OCI-LY7 (cell line): ENCODE measurements around the gene TICAM1. TPM values are rescaled to one million over a fixed set of nuclear protein-coding genes. Genes with fewer than 3 reads are reported as not detected.

ENCODE experiments used
- BruUV-seq: library from RNA; stranded (reverse); fragments of 400-500 nt; replicated peaks from 2 replicates; lab custom pipeline; 2021; lab: Mats Ljungman, UMichigan
- CTCF ChIA-PET: fragments of 300-600 bp; sonication (Branson Sonifier 250); formaldehyde crosslinking; loops from one replicate; lab custom pipeline; 2022; ENCODE audit warnings: antibody characterized with exemption; ENCODE audit not compliant: unreplicated experiment; lab: Charles Lee
- POLR2A ChIA-PET: fragments of 300-600 bp; sonication (Branson Sonifier 250); formaldehyde crosslinking; loops from one replicate; lab custom pipeline; 2022; ENCODE audit warnings: antibody characterized with exemption; lab: Charles Lee
- DNase-seq: peaks from one replicate; pipeline ENCODE4 v3.0.0-alpha.2; 2015; ENCODE audit warnings: low spot score
- H2AFZ ChIP-seq: fragments of 200-600 bp; sonication (generic), shearing (Covaris generic); 2 replicates; pipeline ENCODE4 v1.6.1; 2014; ENCODE audit warnings: mild to moderate bottlenecking, antibody characterized with exemption, low read length, moderate library complexity
- H3K27ac ChIP-seq: fragments of 200-600 bp; sonication (generic); 2 replicates; pipeline ENCODE4 v1.5.1; 2014; ENCODE audit warnings: mixed run types, low read depth, mild to moderate bottlenecking, moderate library complexity, low read length, inconsistent platforms; ENCODE audit not compliant: poor library complexity, severe bottlenecking
- H3K36me3 ChIP-seq: fragments of 200-600 bp; sonication (generic); 2 replicates; pipeline ENCODE4 v1.6.1; 2014; ENCODE audit warnings: mild to moderate bottlenecking, antibody characterized with exemption, low read length, moderate library complexity, mixed read lengths; ENCODE audit not compliant: insufficient read depth
- H3K4me1 ChIP-seq: fragments of 200-600 bp; sonication (generic); 2 replicates; pipeline ENCODE4 v1.5.1; 2014; ENCODE audit warnings: mild to moderate bottlenecking, low read length; ENCODE audit not compliant: insufficient read depth, poor library complexity, severe bottlenecking
- H3K4me2 ChIP-seq: fragments of 200-600 bp; sonication (generic); 2 replicates; pipeline ENCODE4 v1.6.1; 2014; ENCODE audit warnings: mild to moderate bottlenecking, low read length
- H3K4me3 ChIP-seq: fragments of 200-600 bp; sonication (generic); 2 replicates; pipeline ENCODE4 v1.5.1; 2014; ENCODE audit warnings: mild to moderate bottlenecking, low read depth, low read length; ENCODE audit not compliant: poor library complexity, severe bottlenecking
- H3K79me2 ChIP-seq: fragments of 200-600 bp; sonication (generic); 2 replicates; pipeline ENCODE4 v1.6.1; 2016; ENCODE audit warnings: low read depth, mild to moderate bottlenecking, low read length, moderate library complexity, mixed read lengths; ENCODE audit not compliant: insufficient read depth
- H3K9me2 ChIP-seq: fragments of 200-600 bp; sonication (generic); 2 replicates; pipeline ENCODE4 v1.6.1; 2016; ENCODE audit warnings: mild to moderate bottlenecking, low read length, mixed read lengths; ENCODE audit not compliant: insufficient read depth
- H3K9me3 ChIP-seq: fragments of 200-600 bp; sonication (generic); 2 replicates; pipeline ENCODE4 v1.6.1; 2014; ENCODE audit warnings: mild to moderate bottlenecking, mixed run types, low read length, mixed read lengths
- H4K20me1 ChIP-seq: fragments of 200-600 bp; sonication (generic); 2 replicates; pipeline ENCODE4 v1.6.1; 2014; ENCODE audit warnings: mild to moderate bottlenecking, antibody characterized with exemption, low read length, moderate library complexity, mixed read lengths; ENCODE audit not compliant: insufficient read depth
- CTCF ChIP-seq: fragments of 200-600 bp; sonication (generic); conservative IDR thresholded peaks from 2 replicates; pipeline ENCODE4 v1.5.1; 2014; ENCODE audit warnings: mild to moderate bottlenecking, antibody characterized with exemption, low read length, moderate library complexity, mixed read lengths
- EZH2phosphoT487 ChIP-seq: fragments of 200-600 bp; sonication (generic); IDR thresholded peaks from 2 replicates; pipeline ENCODE4 v1.6.1; 2018; ENCODE audit warnings: low read depth, borderline replicate concordance, mild to moderate bottlenecking, mixed run types, antibody characterized with exemption, low read length, moderate library complexity, mixed read lengths
- intact Hi-C: fragments of 100-400 bp; cut with micrococcal nuclease; formaldehyde crosslinking; loops from one replicate; pipeline ENCODE4 v1.10.0; 2022; ENCODE audit not compliant: unreplicated experiment
- total RNA-seq, 2 experiments: library from RNA; depleted of rRNA in 1 of 2; stranded (reverse); fragments of >200 nt in 1 of 2; shearing (Covaris generic) in 1 of 2; gene quantifications; 2 replicates each; pipeline ENCODE4 v1.2.3, GENCODE V29; 2014 to 2022

TICAM1 gene
- total RNA-seq, 2 experiments from 2014 or later = 6.8 to 26.7 TPM

GRCh38 chr19:4803736-4804695 is 27.5 kb downstream of the TICAM1 start:
- no peaks in the 10 kb centered on the region for H3K9me2 ChIP-seq
- no peaks in the 10 kb centered on the region for H3K79me2 ChIP-seq
- BruUV-seq = no TSS peak
- 0 out of 2 replicates have a peak overlapping the region, but pooled peaks have one; percentile 2 for H2AFZ ChIP-seq
- H3K4me1 ChIP-seq = peaks cover 15% of the 10 kb centered on the region
- H3K36me3 ChIP-seq = no peaks in the 10 kb centered on the region
- H4K20me1 ChIP-seq = no peaks in the 10 kb centered on the region
- peak; percentile 85 for DNase-seq
- H3K9me3 ChIP-seq = no peaks in the 10 kb centered on the region
- ChIA-PET POLR2A (interaction anchor here (0.6 to 1.2 kb wide), 2 partner anchors 13 to 75 kb away, joined by 4 to 6 read pairs; no protein-coding TSS in a partner anchor), CTCF (interaction anchor here (0.7 kb wide), 1 partner anchor 61 kb away, joined by 3 read pairs; no protein-coding TSS in a partner anchor)
- peak; percentile 92 for TF ChIP-seq CTCF
- no peak for TF ChIP-seq EZH2phosphoT487
- H3K27ac ChIP-seq = no peak overlapping the region
- intact Hi-C loops = loop anchor here (1.0 kb wide), 1 partner anchor 72 kb away; no protein-coding TSS in a partner anchor
- H3K4me2 ChIP-seq = no peak overlapping the region
- no peak overlapping the region for H3K4me3 ChIP-seq

GRCh38 chr19:4802711-4803110 is 28.8 kb downstream of the TICAM1 start:
- no TSS peak for BruUV-seq
- ChIA-PET CTCF (no interaction called here), POLR2A (no interaction called here)
- Histone ChIP-seq H3K4me1 (peaks cover 10% of the 10 kb centered on the region), H2AFZ (no peak overlapping the region), H3K9me3 (no peaks in the 10 kb centered on the region), H3K27ac (no peak overlapping the region), H3K4me3 (no peak overlapping the region), H3K79me2 (no peaks in the 10 kb centered on the region), H3K4me2 (no peak overlapping the region), H3K36me3 (peaks cover 6% of the 10 kb centered on the region), H3K9me2 (no peaks in the 10 kb centered on the region), H4K20me1 (no peaks in the 10 kb centered on the region)
- intact Hi-C loops = no loop called here
- DNase-seq = no peak
- TF ChIP-seq CTCF (no peak), EZH2phosphoT487 (no peak)
